Measurements from ENCODE around the gene SLC30A7.
"Not testable (repeated sequence)": the region's sequence is repeated elsewhere in the genome, so short reads cannot be mapped to it uniquely, and the experiment has no call there.

DNA sequence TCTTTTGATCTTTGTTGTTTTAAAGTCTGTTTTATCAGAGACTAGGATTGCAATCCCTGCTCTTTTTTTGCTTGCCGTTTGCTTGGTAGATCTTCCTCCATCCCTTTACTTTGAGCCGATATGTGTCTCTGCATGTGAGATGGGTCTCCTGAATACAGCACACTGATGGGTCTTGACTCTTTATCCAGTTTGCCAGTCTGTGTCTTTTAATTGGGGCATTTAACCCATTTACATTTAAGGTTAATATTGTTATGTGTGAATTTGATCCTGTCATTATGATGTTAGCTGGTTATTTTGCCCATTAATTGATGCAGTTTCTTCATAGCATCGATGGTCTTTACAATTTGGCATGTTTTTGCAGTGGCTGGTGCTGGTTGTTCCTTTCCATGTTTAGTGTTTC is 51.9 kb downstream of the SLC30A7 start:
- TF ChIP-seq, protein P1, sequence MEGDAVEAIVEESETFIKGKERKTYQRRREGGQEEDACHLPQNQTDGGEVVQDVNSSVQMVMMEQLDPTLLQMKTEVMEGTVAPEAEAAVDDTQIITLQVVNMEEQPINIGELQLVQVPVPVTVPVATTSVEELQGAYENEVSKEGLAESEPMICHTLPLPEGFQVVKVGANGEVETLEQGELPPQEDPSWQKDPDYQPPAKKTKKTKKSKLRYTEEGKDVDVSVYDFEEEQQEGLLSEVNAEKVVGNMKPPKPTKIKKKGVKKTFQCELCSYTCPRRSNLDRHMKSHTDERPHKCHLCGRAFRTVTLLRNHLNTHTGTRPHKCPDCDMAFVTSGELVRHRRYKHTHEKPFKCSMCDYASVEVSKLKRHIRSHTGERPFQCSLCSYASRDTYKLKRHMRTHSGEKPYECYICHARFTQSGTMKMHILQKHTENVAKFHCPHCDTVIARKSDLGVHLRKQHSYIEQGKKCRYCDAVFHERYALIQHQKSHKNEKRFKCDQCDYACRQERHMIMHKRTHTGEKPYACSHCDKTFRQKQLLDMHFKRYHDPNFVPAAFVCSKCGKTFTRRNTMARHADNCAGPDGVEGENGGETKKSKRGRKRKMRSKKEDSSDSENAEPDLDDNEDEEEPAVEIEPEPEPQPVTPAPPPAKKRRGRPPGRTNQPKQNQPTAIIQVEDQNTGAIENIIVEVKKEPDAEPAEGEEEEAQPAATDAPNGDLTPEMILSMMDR (IDR thresholded peaks at IDR 0.05), result not testable (repeated sequence)
- TF ChIP-seq POLR2A (IDR thresholded peaks at IDR 0.05), result not testable (repeated sequence)

Data from testis (tissue), 2 donors.